B cell (primary cell): Measurements from ENCODE around the gene YTHDC1. TPM values are rescaled to one million over a fixed set of nuclear protein-coding genes. Genes with fewer than 3 reads are reported as not detected.

Source experiments
- ATAC-seq: fragments of 200-7000 bp; cut with Tn5 transposase; one replicate; pipeline ENCODE4 v1.10.0; 2021; ENCODE audit warnings: low read depth, mild to moderate bottlenecking, moderate number of reproducible peaks, moderate library complexity
- CTCF ChIA-PET: fragments of 350-600 bp; sonication (Branson Sonifier 250); formaldehyde crosslinking; loops from one replicate; lab custom pipeline; 2021; ENCODE audit warnings: antibody characterized with exemption, inconsistent platforms; lab: Charles Lee
- POLR2A ChIA-PET: fragments of 350-600 bp; sonication (Branson Sonifier 250); formaldehyde crosslinking; loops from one replicate; lab custom pipeline; 2021; ENCODE audit warnings: antibody characterized with exemption; lab: Charles Lee
- DNase-seq: peaks from one replicate; pipeline ENCODE4 v3.0.0; 2013
- H2AFZ ChIP-seq: 2 replicates; pipeline ENCODE4 v1.6.1; 2012; ENCODE audit warnings: mild to moderate bottlenecking, low read depth, low read length; ENCODE audit not compliant: insufficient read depth, poor library complexity, severe bottlenecking
- H3K27ac ChIP-seq, 2 donors: 1 replicate in 1 of 2; 2 replicates in 1 of 2; pipeline ENCODE4 v1.5.1; 2012 to 2013; ENCODE audit warnings: low read length in 2 of 2, mild to moderate bottlenecking in 2 of 2, moderate library complexity in 1 of 2
- H3K27me3 ChIP-seq, 4 experiments: fragments of 200-600 bp in 1 of 4; sonication (generic) in 1 of 4; replicated peaks in 1 of 4; 1 replicate in 2 of 4; 2 replicates in 2 of 4; pipeline versions ENCODE4 v1.6.1 to v1.7.0; 2013 to 2016; ENCODE audit warnings: low read length in 3 of 4, mild to moderate bottlenecking in 2 of 4, mixed read lengths in 1 of 4, moderate library complexity in 1 of 4; ENCODE audit not compliant: insufficient read depth in 4 of 4, control insufficient read depth in 3 of 4; ENCODE audit errors: control extremely low read depth in 1 of 4
- H3K36me3 ChIP-seq, 2 experiments: replicated peaks in 1 of 2; 1 replicate in 1 of 2; 2 replicates in 1 of 2; pipeline versions ENCODE4 v1.6.1 to v1.7.1; 2013; ENCODE audit warnings: low read length in 1 of 2; ENCODE audit not compliant: insufficient read depth in 2 of 2, control insufficient read depth in 1 of 2; ENCODE audit errors: control extremely low read depth in 1 of 2, extremely low read depth in 1 of 2
- H3K4me1 ChIP-seq, 2 donors: fragments of 200-600 bp in 1 of 2; sonication (generic) in 1 of 2; 1 replicate in 1 of 2; 2 replicates in 1 of 2; pipeline versions ENCODE4 v1.5.1 to v1.6.1; 2013 to 2017; ENCODE audit warnings: low read length in 2 of 2; ENCODE audit not compliant: control insufficient read depth in 2 of 2, insufficient read depth in 2 of 2
- H3K4me2 ChIP-seq: replicated peaks from 2 replicates; pipeline ENCODE3; 2012; ENCODE audit warnings: mild to moderate bottlenecking, low read depth, low read length; ENCODE audit not compliant: poor library complexity, severe bottlenecking
- H3K4me3 ChIP-seq, 5 experiments: fragments of 200-600 bp in 1 of 5; sonication (generic) in 1 of 5; 1 replicate in 3 of 5; 2 replicates in 2 of 5; pipeline versions ENCODE4 v1.5.1 to v1.7.0; 2011 to 2016; ENCODE audit warnings: low read length in 4 of 5, mild to moderate bottlenecking in 4 of 5, low read depth in 2 of 5, control low read depth in 1 of 5, moderate library complexity in 1 of 5; ENCODE audit not compliant: insufficient read depth in 1 of 5; ENCODE audit errors: control extremely low read depth in 1 of 5, extremely low read depth in 1 of 5
- H3K79me2 ChIP-seq: fragments of 200-600 bp; sonication (generic); one replicate; pipeline ENCODE4 v1.6.0; 2016; ENCODE audit warnings: low read length; ENCODE audit not compliant: control insufficient read depth, insufficient read depth
- H3K9ac ChIP-seq: fragments of 200-600 bp; sonication (generic); 2 replicates; pipeline ENCODE4 v1.6.1; 2017; ENCODE audit warnings: mild to moderate bottlenecking, low read length, moderate library complexity
- H3K9me3 ChIP-seq, 3 donors: one replicate each; pipeline versions ENCODE4 v1.6.1 to v1.7.1; 2013; ENCODE audit warnings: low read length in 2 of 3; ENCODE audit not compliant: control insufficient read depth in 2 of 3, insufficient read depth in 1 of 3; ENCODE audit errors: control extremely low read depth in 1 of 3
- H4K20me1 ChIP-seq: 2 replicates; pipeline ENCODE4 v1.6.0; 2012; ENCODE audit warnings: mild to moderate bottlenecking, low read length; ENCODE audit not compliant: insufficient read depth, control insufficient read depth, poor library complexity, severe bottlenecking
- H3K27ac Mint-ChIP-seq: one replicate; pipeline ENCODE4 v1.8.0; 2021; ENCODE audit warnings: mixed read lengths
- H3K27me3 Mint-ChIP-seq: one replicate; pipeline ENCODE4 v1.8.0; 2021; ENCODE audit warnings: mixed read lengths
- H3K4me1 Mint-ChIP-seq: one replicate; pipeline ENCODE4 v1.8.0; 2021; ENCODE audit warnings: mixed read lengths
- H3K4me3 Mint-ChIP-seq: one replicate; pipeline ENCODE4 v1.8.0; 2021; ENCODE audit warnings: mixed read lengths
- H3K9me3 Mint-ChIP-seq: one replicate; pipeline ENCODE4 v1.8.0; 2022; ENCODE audit warnings: mixed read lengths; ENCODE audit not compliant: insufficient read depth
- CTCF ChIP-seq: fragments of 200-600 bp; IDR thresholded peaks from one replicate; pipeline ENCODE4 v1.8.0; 2022; ENCODE audit warnings: antibody characterized with exemption, mild to moderate bottlenecking
- EZH2 ChIP-seq: IDR thresholded peaks from 2 replicates; pipeline ENCODE4 v1.6.1; 2012; ENCODE audit warnings: borderline replicate concordance, low read depth, mild to moderate bottlenecking, moderate library complexity, low read length; ENCODE audit not compliant: insufficient read depth, poor library complexity, severe bottlenecking
- WGBS: methylation state at CpG from one replicate; pipeline ENCODE4 v1.1.5; 2013; ENCODE audit warnings: missing lambda C conversion rate; ENCODE audit not compliant: insufficient coverage; 5-methylcytosine and 5-hydroxymethylcytosine counted together
- intact Hi-C: fragments of 100-400 bp; cut with micrococcal nuclease; formaldehyde crosslinking; loops from one replicate; pipeline ENCODE4 v1.10.0; 2022
- polyA plus RNA-seq: library from polyadenylated mRNA; depleted of rRNA; stranded (reverse); fragments of >200 nt; gene quantifications from 2 replicates; pipeline ENCODE4 v1.2.3, GENCODE V29; 2012
- total RNA-seq, 2 donors: library from RNA; stranded (reverse); fragments of 120-200 nt in 1 of 2; gene quantifications; 1 replicate in 1 of 2; 2 replicates in 1 of 2; pipeline versions ENCODE4 v1.2.3 to v1.2.4, GENCODE V29; 2013 to 2022

YTHDC1 gene
- total and polyA plus RNA-seq, 2 donors (not counting 1 experiment from before 2014, with no cell fraction given) = 26.9 to 179 TPM

- Histone ChIP-seq H3K27me3 (no peaks in the 10 kb centered on the region), H3K4me3 (no peak overlapping the region), H3K36me3 (peaks cover 14 to 57% of the 10 kb centered on the region in 2 experiments), H2AFZ (no peak overlapping the region), H3K4me2 (no peak overlapping the region), H3K9ac (no peak overlapping the region), H3K27ac (peak overlapping the region in 1 of 2 donors; percentile 23), H3K9me3 (no peaks in the 10 kb centered on the region), H4K20me1 (peaks cover 63% of the 10 kb centered on the region), H3K79me2 (peaks cover 36% of the 10 kb centered on the region), H3K4me1 (peaks cover 0 to 5% of the 10 kb centered on the region in 2 donors)
- Mint-ChIP-seq H3K27me3 (no peaks in the 10 kb centered on the region), H3K4me1 (peaks cover 29% of the 10 kb centered on the region), H3K27ac (no peak overlapping the region), H3K4me3 (no peak overlapping the region), H3K9me3 (no peaks in the 10 kb centered on the region)
- DNase-seq = no peak
- CTCF ChIA-PET = no interaction called here
- intact Hi-C loops = no loop called here
- POLR2A ChIA-PET = no interaction called here
- no peak for ATAC-seq
- TF ChIP-seq EZH2 (no peak), CTCF (no peak)
Observed at GRCh38 chr4:68336530-68336929, 13.4 kb downstream of the YTHDC1 start.

GRCh38 chr4:68326141-68326540 lies 23.7 kb downstream of the YTHDC1 start:
- POLR2A ChIA-PET = no interaction called here
- Histone ChIP-seq H3K36me3 (peaks cover 15 to 83% of the 10 kb centered on the region in 2 experiments), H2AFZ (no peak overlapping the region), H3K9ac (no peak overlapping the region), H3K27me3 (no peaks in the 10 kb centered on the region), H3K79me2 (no peaks in the 10 kb centered on the region), H3K9me3 (no peaks in the 10 kb centered on the region), H3K4me1 (no peaks in the 10 kb centered on the region), H3K4me3 (no peak overlapping the region), H3K4me2 (no peak overlapping the region), H3K27ac (peak overlapping the region in 1 of 2 donors; percentile 35), H4K20me1 (peaks cover 8% of the 10 kb centered on the region)
- Mint-ChIP-seq H3K27ac (peak overlapping the region; percentile 41), H3K9me3 (no peaks in the 10 kb centered on the region), H3K27me3 (no peaks in the 10 kb centered on the region), H3K4me1 (no peaks in the 10 kb centered on the region), H3K4me3 (no peak overlapping the region)
- no peak for DNase-seq
- no CpG with 5 or more reads among the region's 1 CpG for WGBS
- intact Hi-C loops = no loop called here
- ATAC-seq = no peak
- TF ChIP-seq EZH2 (no peak), CTCF (no peak)
- CTCF ChIA-PET = interaction anchor here (1.0 kb wide), 1 partner anchor 50 kb away, joined by 3 read pairs; no protein-coding TSS in a partner anchor
